GM21529 (cell line): ENCODE data around the gene OPTC.

Source experiments
- ATAC-seq: cut with Tn5 transposase; IDR thresholded peaks from one replicate; pipeline ENCODE4 v1.9.1; 2021; ENCODE audit not compliant: unreplicated experiment

The OPTC gene

GRCh38 chr1:203556047-203556851 is 62.3 kb downstream of the OPTC start:
- no peak for ATAC-seq

DNA sequence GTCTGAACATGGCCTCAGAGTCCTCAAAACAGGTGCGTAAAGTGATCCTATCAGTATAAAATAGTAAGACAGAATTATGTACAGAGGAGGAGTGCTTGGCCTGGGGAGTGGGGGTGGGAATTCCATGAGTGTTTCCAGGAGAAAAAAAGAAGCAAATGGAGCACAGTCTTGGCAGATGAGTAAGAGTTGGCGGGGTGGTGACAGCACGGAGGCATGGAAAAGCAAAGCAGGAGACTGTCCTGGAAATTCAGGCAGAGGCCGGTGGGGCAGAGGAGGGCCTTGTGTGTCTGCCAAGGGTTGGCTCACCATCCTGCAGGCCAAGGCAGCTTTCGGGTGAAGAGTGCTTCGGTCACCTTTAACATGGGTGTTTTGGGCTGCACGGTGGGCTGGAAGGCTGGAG is 63.4 kb downstream of the OPTC start:
- no peak for ATAC-seq

DNA sequence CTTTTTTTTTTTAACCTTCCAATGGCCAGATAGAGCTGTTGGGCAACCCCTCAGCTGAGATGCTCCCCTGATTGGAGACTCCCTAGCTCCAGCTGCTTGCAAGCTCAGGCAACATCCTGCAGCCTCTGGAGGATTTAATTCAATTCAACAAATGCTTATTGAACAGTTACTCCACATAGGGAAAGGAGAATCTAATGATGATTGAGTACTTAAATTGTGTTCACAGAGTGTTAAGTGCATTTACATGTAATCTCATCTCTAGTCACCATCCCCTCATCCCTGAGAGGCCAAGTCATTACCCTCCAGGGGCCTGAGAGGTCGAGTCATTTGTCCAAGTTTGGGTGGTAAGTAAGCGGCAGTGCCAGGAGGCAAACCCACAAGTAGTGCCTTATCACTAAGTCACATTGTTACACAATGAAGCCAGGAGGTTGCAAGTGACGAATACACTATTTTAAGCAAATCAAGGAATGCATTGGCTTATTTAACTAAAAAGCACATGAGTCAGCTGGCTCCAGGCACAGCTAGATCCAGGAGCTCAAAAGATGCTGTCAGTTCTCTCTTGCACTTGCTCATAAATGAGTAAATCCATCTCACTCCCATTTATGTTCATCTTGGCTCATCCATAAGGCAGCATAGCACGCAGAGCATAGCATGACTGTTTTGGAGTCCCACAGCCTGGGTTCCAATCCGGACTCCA is 64.3 kb downstream of the OPTC start:
- ATAC-seq = no peak
